NCI-H1930 (cell line): ENCODE results near the gene NINL.
A peak's percentile ranks its signal among the peaks of the same experiment; 100 is the strongest.

ENCODE experiments used
- DNase-seq, 2 experiments: peaks; one replicate each; lab custom pipeline; 2025; lab: John Stamatoyannopoulos, UW

The NINL gene

GRCh38 chr20:25407311-25408169 lies 177.8 kb downstream of the NINL start, which contains the start of gene GINS1:
GINS1 (plus strand) TSS chr20:25407673; CDS start chr20:25407821, 148 bp downstream.
- DNase-seq = peak; percentile 92 to 94
